DMS153 treated with DMSO at 0.1 percent for 48 hours (cell line): Measurements from ENCODE around the gene STK39.
"Not testable (repeated sequence)": the region's sequence is repeated elsewhere in the genome, so short reads cannot be mapped to it uniquely, and the experiment has no call there.

Experiments used
- DNase-seq: peaks from one replicate; lab custom pipeline; 2025; ENCODE audit not compliant: unreplicated experiment; lab: John Stamatoyannopoulos, UW

Gene STK39

DNA sequence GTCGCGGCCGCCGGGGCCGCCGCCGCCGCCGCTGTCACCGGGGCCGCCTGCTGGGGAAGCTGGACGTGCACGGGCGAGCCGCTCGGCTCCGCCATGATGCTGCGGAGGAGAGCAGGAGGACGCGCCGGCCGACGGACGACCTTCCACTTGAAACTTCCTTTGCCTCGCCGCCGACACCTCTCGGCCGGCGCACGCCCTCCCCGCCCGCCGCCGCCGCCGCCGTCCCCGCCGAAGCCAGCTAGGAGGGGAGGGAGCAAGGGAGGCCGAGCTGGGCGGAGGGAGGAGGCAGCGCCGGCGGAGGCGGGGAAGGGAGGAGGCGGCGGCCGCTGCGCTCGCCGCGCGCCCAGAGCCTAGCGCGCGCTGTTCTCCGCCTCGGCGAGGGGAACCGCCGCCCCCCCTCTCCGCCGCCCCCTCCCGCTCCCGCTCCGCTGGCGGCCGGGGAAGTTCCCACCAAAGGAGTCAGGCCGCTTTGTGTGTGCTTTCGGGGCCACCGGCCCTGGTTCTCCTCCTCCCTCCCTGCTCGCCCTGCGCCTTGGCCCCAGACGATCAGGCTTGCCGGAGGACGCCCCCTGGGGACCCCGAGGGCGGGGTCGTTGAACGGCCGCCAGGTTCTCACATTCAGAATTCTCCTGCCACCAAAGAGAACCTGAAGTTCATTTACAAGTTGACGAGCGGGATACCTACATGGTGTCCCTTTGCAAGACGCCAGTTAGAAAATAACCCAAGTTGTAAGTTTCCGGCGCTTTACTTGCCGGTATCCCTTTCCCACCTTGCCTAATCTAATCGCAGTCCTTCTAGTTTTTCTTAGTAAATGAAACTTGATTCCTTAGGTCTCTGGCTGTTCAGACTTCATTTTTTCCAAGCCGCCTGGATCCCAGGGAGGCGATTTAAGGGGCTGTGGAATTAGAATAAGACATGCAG is at the start of gene STK39:
Gene STK39 (minus strand): TSS at position 255 of the 921 bp plus-strand sequence. CDS start 160 bp downstream, at position 95.
- peak; percentile 74 for DNase-seq

DNA sequence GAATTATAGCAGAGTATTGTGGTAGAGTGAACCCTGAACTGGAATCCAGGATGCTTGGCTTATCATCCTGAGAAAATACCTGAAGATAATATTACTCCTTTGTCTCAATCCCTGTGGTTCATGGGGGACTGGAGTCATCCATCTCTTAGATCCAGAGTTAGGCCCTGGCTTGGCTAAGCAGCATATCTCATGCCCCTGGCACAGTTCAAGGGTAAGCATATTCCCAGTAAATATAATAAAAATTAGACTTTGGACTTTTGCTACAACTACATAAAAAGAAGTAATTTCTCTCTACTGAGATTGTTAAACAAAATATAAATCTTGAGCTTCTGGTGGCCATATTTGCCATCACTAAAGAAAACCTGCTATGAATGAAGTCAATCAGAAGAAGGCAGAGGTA is 47.7 kb upstream of the STK39 start:
- DNase-seq, result no peak

GRCh38 chr2:168294409-168294808 is 47.0 kb upstream of the STK39 start:
- no peak for DNase-seq

DNA sequence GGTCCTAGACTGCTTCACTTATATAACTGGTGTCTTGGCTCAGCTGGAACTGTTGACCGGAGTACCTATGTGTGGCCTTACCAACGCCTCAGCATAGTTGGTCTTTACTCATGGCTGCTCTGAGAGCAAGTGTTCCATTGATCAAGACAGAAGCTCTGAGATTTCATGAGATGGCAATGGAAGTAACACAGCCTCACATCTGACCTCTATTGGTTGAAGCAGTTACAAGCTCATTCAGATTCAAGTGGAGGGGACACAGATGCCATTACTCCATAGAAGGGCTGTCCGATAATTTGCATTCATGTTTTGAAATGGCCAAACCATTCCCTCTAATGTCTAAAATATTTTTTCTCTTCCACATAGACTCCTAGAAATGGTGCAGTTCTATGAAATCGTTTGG is 46.4 kb upstream of the STK39 start:
- no peak for DNase-seq

DNA sequence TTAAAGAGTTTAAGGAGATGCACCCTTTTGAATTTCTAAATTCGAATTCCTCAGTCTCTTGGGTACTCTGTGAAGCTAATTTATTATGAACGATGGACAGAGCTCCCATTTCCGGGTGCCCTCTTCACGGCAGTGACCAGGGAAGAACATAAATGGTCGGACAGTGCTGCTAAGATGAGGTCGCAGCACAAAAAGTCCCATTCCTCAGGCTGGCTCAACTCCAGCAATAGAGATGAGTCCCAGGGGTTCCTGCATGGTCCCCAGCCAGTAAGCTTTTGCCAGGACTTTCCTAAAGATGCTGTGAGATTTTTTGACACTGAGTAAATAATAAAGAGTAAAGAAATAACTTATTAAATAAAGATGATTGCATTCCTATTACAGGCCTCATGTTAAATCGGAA is 43.0 kb upstream of the STK39 start:
- DNase-seq, result no peak

DNA sequence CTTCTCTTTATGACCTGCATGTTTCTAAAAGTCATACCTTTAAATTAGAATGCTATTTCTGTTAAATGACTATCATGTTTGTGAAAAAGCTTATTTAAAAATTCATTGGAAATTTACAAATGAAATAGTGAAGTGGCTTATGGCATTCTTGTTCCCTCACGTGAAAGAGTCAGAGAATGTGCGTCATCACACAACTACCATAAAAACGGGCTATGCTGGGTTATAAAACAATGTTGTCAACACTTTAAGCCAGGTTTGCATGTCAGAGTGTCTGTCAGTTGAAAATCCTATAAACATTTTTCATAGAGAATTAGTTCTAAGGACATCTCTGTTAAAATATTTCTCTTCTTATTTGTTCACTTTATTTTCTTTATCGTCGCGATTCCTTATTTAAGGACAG is 42.5 kb upstream of the STK39 start:
- DNase-seq, result no peak

GRCh38 chr2:168286535-168286934 is 39.1 kb upstream of the STK39 start:
- no peak for DNase-seq

GRCh38 chr2:168278424-168278888 is 31.1 kb upstream of the STK39 start:
- peak; percentile 38 for DNase-seq

DNA sequence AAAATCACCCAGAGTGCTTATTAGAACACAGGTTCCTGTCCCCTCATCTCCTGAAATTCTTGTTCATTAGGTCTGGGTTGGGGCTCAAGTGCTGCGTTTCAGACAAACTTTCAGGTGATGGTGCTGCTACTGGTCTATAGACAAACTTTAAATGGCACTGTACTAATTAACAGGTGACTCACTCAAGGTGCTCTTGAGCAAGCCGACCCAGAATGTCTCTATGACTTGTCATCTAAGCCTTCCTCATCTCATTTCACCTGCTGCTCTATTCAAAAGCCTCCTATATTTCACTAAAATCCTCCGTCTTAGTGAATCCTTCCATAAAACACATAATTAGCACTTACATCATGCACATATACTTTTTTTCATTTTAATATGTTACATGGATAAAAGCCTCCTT is 29.9 kb upstream of the STK39 start:
- no peak for DNase-seq

DNA sequence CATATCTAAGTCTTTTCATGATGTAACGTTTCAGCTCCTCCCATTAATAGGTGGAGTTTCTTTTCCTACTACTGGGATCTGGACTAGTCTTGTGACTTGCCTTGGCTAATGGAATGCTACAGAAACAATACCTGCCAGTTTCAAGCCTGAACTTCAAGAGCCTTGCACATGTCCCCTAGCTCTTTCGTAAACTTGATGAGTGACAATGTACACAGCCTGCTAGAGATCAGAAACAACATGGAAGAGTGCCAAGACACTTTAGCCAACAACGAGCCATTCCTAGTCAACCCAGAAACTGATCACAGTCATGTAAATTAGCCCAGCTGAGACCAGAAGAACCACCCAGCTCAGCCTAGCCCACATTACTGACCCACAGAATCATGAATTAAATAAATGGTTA is 24.8 kb upstream of the STK39 start:
- no peak for DNase-seq

GRCh38 chr2:168262926-168263325 is 15.5 kb upstream of the STK39 start:
- DNase-seq, result not testable (repeated sequence)

- DNase-seq, result no peak
Observed at GRCh38 chr2:168256448-168256847, 9.1 kb upstream of the STK39 start.

DNA sequence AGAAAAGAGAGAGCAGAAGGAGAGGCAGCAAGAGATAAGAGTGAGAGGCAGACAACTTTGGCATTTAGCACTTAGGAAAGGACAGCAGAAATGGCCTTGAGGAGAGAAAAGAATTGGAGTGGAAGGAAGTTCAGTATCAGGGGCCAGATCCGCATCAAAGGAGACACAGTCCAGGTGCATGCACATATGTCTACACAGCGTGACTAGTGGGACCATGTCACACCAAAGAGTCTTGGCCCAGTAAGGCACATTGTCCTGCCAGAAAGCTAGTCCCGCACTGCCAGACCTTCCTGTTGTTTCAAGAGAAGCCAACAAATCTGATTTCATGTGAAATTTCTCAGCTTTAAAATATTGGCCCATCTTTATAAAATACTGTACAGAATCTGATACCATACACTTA is 8.5 kb upstream of the STK39 start:
- DNase-seq, result no peak

- no peak for DNase-seq
Observed at GRCh38 chr2:168255103-168255502, 7.7 kb upstream of the STK39 start.

DNA sequence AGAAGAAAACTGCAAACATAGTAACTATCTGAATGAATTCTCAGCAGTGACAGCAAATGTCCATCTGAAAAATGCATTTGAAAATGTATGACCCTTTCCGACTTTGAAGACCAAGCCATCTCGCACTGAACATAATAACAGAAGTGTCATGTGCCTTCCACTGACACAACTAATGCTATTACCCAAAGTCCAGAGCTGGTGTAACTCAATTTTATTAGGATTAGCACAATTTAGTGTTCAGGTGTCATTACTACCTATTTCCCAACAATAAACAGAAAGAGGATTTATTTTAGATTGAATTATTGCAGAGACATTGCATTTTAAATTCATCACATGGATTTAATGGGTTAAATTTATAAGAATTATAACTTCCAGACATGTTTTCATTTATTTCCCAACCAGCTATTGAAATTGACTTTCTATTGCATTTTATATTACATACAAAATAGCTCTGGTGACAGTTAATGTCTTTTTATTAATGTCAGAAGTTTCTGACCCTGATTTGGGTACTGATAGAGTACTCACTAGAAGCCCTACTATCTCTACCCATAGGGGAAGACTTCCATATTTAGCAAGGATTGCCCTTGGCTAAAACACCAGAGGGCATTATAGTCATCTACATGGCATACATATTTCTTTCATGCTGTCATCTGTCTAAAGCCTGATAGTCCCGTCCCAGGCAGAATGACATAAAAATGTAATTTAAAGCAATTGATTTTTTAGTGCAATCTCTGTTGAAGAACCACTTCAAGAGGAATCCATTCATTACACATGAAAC is 7.0 kb upstream of the STK39 start:
- peak; percentile 20 for DNase-seq

DNA sequence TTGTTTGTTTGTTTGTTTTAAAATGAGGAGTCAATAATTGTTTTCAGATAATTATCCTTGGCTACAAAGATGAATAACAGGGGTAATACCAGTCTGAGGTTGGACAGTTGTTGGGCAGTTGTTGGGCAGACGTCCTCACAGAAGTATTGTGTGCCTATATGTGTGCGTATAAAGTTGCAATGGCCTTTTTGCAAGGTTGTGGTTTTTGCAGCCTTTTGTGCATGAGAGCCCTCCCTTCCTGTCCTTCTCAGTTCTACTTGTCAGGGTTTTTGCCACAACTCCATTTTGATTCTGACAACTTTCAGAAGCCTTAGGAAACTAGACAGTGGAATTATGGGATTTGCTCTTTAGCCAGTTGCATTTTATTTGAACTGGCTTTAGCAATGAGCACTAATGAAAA is 6.0 kb upstream of the STK39 start:
- DNase-seq, result no peak

DNA sequence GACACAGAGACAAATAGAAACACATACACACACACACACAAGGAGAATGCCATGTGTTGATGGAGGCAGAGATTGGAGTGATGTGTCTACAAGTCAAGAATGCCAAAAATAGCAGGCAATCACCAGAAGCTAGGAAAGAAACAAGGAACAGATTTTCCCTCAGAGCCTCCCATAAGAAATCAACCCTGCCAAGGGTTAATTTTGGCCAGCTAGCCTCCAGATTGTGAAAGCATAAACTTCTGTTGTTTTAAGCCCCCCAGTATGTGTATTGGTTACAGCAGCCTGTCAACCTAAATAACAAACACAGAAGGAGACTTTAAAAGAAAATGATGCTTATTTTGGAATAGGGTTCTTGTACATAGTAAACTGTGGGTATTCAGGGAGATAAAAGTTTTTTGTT is 5.6 kb upstream of the STK39 start:
- DNase-seq, result no peak

GRCh38 chr2:168246483-168247340 is 683 bp downstream of the STK39 start:
- DNase-seq, result peak; percentile 54

- DNase-seq, result no peak
Observed at GRCh38 chr2:168246072-168246482, 1.3 kb downstream of the STK39 start.

DNA sequence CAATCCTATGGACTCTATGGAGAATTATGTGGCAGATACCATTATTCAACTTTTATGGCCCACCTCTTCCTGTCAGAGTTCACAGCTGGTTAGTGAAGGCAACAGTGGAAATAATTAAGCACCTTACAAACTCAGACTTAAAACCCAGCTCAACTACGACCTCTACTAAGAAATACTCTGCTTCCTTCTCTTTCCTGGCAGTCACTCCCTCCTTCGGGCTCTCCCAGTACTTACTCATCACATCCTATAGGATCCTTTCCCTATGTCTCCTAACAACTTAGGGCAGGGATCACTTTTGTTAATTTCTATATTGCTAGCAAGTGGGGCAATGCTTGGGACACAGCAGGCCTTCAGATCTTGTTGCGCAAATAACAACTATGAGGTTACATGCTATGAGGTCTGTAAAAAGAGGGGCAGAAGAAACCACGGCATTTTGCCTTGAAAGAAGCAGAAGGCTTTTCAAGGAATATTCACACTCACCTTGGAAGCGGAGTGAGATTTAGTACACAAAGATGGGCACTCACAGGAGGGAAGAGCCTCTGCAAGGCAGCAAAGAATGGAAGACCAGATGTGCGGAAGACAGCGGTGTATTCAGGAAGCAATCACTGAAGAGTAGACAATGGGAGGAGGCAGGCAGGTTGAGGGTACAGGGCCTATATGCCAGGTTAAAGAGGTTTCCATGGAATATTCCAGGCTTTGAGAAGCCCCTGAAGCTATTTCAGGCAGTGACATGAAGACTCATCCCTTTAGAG is 2.1 kb downstream of the STK39 start:
- DNase-seq, result no peak
